CD4-positive, alpha-beta T cell treated with Interferon gamma for 1 hour (primary cell): ENCODE results near the gene NCKAP1.

Source experiments
- DNase-seq: peaks from one replicate; pipeline ENCODE4 v3.0.0-alpha.2; 2020

The NCKAP1 gene

GRCh38 chr2:182866461-182867406, 171.5 kb downstream of the NCKAP1 start, which contains the start of gene FRZB:
Gene FRZB (minus strand): TSS chr2:182866637. CDS start chr2:182866552, 85 bp downstream.
- no peak for DNase-seq

DNA sequence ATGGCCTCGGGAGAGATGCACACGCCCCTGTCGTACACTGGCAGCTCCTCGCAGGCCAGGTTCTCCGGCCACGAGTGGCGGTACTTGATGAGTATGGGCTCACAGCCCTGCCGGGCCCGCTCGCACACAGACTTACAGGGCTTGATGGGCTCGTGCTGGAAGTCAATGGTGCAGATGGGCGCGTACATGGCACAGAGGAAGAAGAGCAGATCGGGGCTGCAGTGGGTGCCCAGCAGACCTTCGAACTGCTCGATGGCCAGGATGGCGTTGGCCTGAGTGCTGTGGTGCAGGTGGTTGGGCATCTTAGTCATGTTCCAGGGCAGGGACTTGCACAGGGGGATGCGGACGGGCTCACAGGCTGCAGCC, 172.2 kb downstream of the NCKAP1 start:
- no peak for DNase-seq

DNA sequence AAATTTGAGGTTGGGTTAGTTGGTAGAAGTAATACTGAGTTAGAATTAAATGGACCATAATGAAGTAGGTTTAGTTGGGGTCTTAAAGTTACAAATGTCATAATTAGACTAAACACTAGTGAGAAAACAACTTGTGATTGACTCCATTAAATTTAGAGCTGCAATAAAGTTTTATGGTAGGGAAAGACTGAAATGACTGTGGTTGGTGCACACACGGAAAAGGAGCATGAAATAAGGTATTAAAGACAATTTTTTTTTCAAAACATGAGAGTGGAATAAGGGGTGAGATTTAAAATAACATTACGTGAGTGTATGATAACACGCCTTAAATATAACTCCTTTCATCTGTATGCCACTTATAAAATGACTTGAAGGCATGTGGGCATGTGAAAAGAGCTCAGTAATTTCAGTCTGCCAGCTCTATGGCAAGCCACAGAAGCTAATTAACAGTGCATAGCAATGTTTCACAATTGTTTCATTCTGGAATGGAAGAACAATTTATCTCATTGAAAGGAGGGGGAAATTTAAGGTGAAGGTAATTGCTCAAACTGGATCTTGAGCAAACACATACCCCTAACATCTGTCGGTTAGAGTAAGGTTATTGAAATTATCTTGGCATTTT, 173.2 kb downstream of the NCKAP1 start:
- no peak for DNase-seq

GRCh38 chr2:182863642-182864041, 174.6 kb downstream of the NCKAP1 start:
- DNase-seq: no peak

DNA sequence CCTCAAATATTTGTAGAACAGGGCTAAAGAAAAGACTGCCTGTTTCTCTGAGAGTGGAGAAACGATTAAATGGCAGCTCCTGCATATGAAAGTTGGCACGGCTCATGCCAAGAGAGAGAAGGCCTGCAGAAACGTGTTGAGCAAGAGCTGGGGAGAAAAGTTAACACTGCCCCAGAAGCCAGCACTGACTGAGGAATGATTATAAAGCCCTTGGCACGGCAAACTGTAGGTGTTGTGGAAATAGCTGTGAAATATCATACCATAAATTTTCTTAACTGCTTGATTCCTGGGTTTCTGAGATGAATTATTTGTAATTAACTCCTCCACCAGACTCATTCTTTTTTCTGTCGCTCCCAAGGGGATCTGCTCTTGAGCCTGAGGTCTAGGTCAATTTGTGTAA, 176.2 kb downstream of the NCKAP1 start:
- no peak for DNase-seq

- DNase-seq: no peak
Observed at GRCh38 chr2:182860858-182861257, 177.4 kb downstream of the NCKAP1 start.
